ENCODE results near the gene PLEKHB2. TPM values are rescaled to one million over a fixed set of nuclear protein-coding genes. Genes with fewer than 3 reads are reported as not detected.
"Not testable (repeated sequence)": the region's sequence is repeated elsewhere in the genome, so short reads cannot be mapped to it uniquely, and the experiment has no call there.

Gene PLEKHB2
- total RNA-seq, 1 donor from 2014 or later, result 90.9 TPM

- no peak for DNase-seq (ENCODE audit: low read depth, low spot score)
Measured at GRCh38 chr2:131142849-131143248, 37.7 kb downstream of the PLEKHB2 start.

GRCh38 chr2:131143803-131144202 is 38.7 kb downstream of the PLEKHB2 start:
- DNase-seq (ENCODE audit: low read depth, low spot score), result no peak

- DNase-seq (ENCODE audit: low read depth, low spot score), result no peak
Measured at GRCh38 chr2:131145040-131145439, 39.9 kb downstream of the PLEKHB2 start.

- DNase-seq (ENCODE audit: low read depth, low spot score), result no peak
Measured at GRCh38 chr2:131146231-131146630, 41.1 kb downstream of the PLEKHB2 start.

GRCh38 chr2:131146749-131147148 is 41.6 kb downstream of the PLEKHB2 start:
- no peak for DNase-seq (ENCODE audit: low read depth, low spot score)

GRCh38 chr2:131148426-131148825 is 43.3 kb downstream of the PLEKHB2 start:
- DNase-seq (ENCODE audit: low read depth, low spot score), result no peak

- DNase-seq (ENCODE audit: low read depth, low spot score), result not testable (repeated sequence)
Measured at GRCh38 chr2:131150109-131150508, 45.0 kb downstream of the PLEKHB2 start.

GRCh38 chr2:131151398-131151797 is 46.3 kb downstream of the PLEKHB2 start:
- no peak for DNase-seq (ENCODE audit: low read depth, low spot score)

GRCh38 chr2:131152074-131152473 is 46.9 kb downstream of the PLEKHB2 start:
- no peak for DNase-seq (ENCODE audit: low read depth, low spot score)

- no peak for DNase-seq (ENCODE audit: low read depth, low spot score)
Measured at GRCh38 chr2:131153529-131153928, 48.4 kb downstream of the PLEKHB2 start.

- DNase-seq (ENCODE audit: low read depth, low spot score), result peak; percentile 13
Measured at GRCh38 chr2:131154071-131154531, 49.0 kb downstream of the PLEKHB2 start.

- DNase-seq (ENCODE audit: low read depth, low spot score), result no peak
Measured at GRCh38 chr2:131154647-131155046, 49.5 kb downstream of the PLEKHB2 start.

GRCh38 chr2:131155208-131155855 is 50.2 kb downstream of the PLEKHB2 start:
- DNase-seq (ENCODE audit: low read depth, low spot score), result no peak

GRCh38 chr2:131156452-131157149 is 51.5 kb downstream of the PLEKHB2 start:
- no peak for DNase-seq (ENCODE audit: low read depth, low spot score)

- not testable (repeated sequence) for DNase-seq (ENCODE audit: low read depth, low spot score)
Measured at GRCh38 chr2:131165562-131165961, 60.4 kb downstream of the PLEKHB2 start.

GRCh38 chr2:131168538-131168937 is 63.4 kb downstream of the PLEKHB2 start:
- no peak for DNase-seq (ENCODE audit: low read depth, low spot score)

GRCh38 chr2:131178050-131178449 is 72.9 kb downstream of the PLEKHB2 start:
- not testable (repeated sequence) for DNase-seq (ENCODE audit: low read depth, low spot score)

- not testable (repeated sequence) for DNase-seq (ENCODE audit: low read depth, low spot score)
Measured at GRCh38 chr2:131178721-131179418, 73.7 kb downstream of the PLEKHB2 start.

- not testable (repeated sequence) for DNase-seq (ENCODE audit: low read depth, low spot score)
Measured at GRCh38 chr2:131181451-131181850, 76.3 kb downstream of the PLEKHB2 start.

GRCh38 chr2:131193421-131193820 is 88.3 kb downstream of the PLEKHB2 start:
- not testable (repeated sequence) for DNase-seq (ENCODE audit: low read depth, low spot score)

- DNase-seq (ENCODE audit: low read depth, low spot score), result not testable (repeated sequence)
Measured at GRCh38 chr2:131196186-131196585, 91.0 kb downstream of the PLEKHB2 start.
